Upper lobe of right lung (tissue), 1 donor: ENCODE data around the gene MED22. TPM values are rescaled to one million over a fixed set of nuclear protein-coding genes. Genes with fewer than 3 reads are reported as not detected.

Experiments used
- ATAC-seq: fragments of 200-7000 bp; cut with Tn5 transposase; one replicate; pipeline ENCODE4 v1.9.1; 2020; ENCODE audit warnings: mild to moderate bottlenecking, moderate library complexity
- DNase-seq: peaks from one replicate; pipeline ENCODE4 v3.0.0-alpha.2; 2020
- H3K27ac ChIP-seq: fragments of 200-600 bp; one replicate; pipeline ENCODE4 v1.8.0; 2022
- H3K27me3 ChIP-seq: fragments of 200-600 bp; one replicate; pipeline ENCODE4 v1.8.0; 2022; ENCODE audit warnings: mild to moderate bottlenecking
- H3K36me3 ChIP-seq: fragments of 200-600 bp; one replicate; pipeline ENCODE4 v1.8.0; 2022
- H3K4me1 ChIP-seq: fragments of 200-600 bp; one replicate; pipeline ENCODE4 v1.8.0; 2022
- H3K4me3 ChIP-seq: fragments of 200-600 bp; one replicate; pipeline ENCODE4 v1.8.0; 2022; ENCODE audit warnings: mild to moderate bottlenecking
- H3K9me3 ChIP-seq: fragments of 200-600 bp; one replicate; pipeline ENCODE4 v1.8.0; 2022
- CTCF ChIP-seq: fragments of 200-600 bp; IDR thresholded peaks from one replicate; pipeline ENCODE4 v1.8.0; 2022; ENCODE audit warnings: antibody characterized with exemption
- intact Hi-C: fragments of 100-400 bp; cut with DNase I; formaldehyde crosslinking; loops from one replicate; pipeline ENCODE4 v1.11.0; 2022
- total RNA-seq: library from RNA; stranded (reverse); fragmentation: NEBNext Ultra II Directional; extraction: Animal tissue kit (Norgen Biotek cat#: 25700); gene quantifications from one replicate; pipeline ENCODE4 v1.2.1, GENCODE V29; 2021
- donor health status: DM: no; HTN: yes; CAD: no; lungs with severe emphysema.

Gene MED22
- total RNA-seq, 1 donor from 2014 or later, result 25.8 TPM

GRCh38 chr9:133390713-133391112 is 42.8 kb upstream of the MED22 start:
- no peaks in the 10 kb centered on the region for H3K36me3 ChIP-seq
- no peak for ATAC-seq
- TF ChIP-seq CTCF, result no peak
- no peaks in the 10 kb centered on the region for H3K9me3 ChIP-seq
- H3K27me3 ChIP-seq, result peaks cover 16% of the 10 kb centered on the region
- no peak overlapping the region for H3K27ac ChIP-seq
- intact Hi-C loops, result no loop called here
- no peak overlapping the region for H3K4me3 ChIP-seq
- DNase-seq, result no peak
- H3K4me1 ChIP-seq, result no peaks in the 10 kb centered on the region

GRCh38 chr9:133389562-133389961 is 41.6 kb upstream of the MED22 start:
- ATAC-seq, result no peak
- no peak for TF ChIP-seq CTCF
- no peak overlapping the region for H3K27ac ChIP-seq
- intact Hi-C loops, result no loop called here
- no peak for DNase-seq
- H3K4me3 ChIP-seq, result no peak overlapping the region
- H3K4me1 ChIP-seq, result no peaks in the 10 kb centered on the region
- H3K27me3 ChIP-seq, result peaks cover 6% of the 10 kb centered on the region
- no peaks in the 10 kb centered on the region for H3K36me3 ChIP-seq
- H3K9me3 ChIP-seq, result no peaks in the 10 kb centered on the region

GRCh38 chr9:133389025-133389557 is 41.2 kb upstream of the MED22 start:
- Histone ChIP-seq H3K27ac (no peak overlapping the region), H3K9me3 (no peaks in the 10 kb centered on the region), H3K4me1 (no peaks in the 10 kb centered on the region), H3K4me3 (no peak overlapping the region), H3K27me3 (peaks cover 5% of the 10 kb centered on the region), H3K36me3 (no peaks in the 10 kb centered on the region)
- intact Hi-C loops, result no loop called here
- DNase-seq (no peak), ATAC-seq (no peak)
- no peak for TF ChIP-seq CTCF

- no peaks in the 10 kb centered on the region for H3K9me3 ChIP-seq
- no peak overlapping the region for H3K4me3 ChIP-seq
- H3K36me3 ChIP-seq, result no peaks in the 10 kb centered on the region
- no peaks in the 10 kb centered on the region for H3K4me1 ChIP-seq
- DNase-seq (no peak), ATAC-seq (no peak)
- no peak overlapping the region for H3K27ac ChIP-seq
- H3K27me3 ChIP-seq, result no peaks in the 10 kb centered on the region
- intact Hi-C loops, result no loop called here
- TF ChIP-seq CTCF, result no peak
Measured at GRCh38 chr9:133387680-133388079, 39.7 kb upstream of the MED22 start.

- H3K27ac ChIP-seq, result no peak overlapping the region
- intact Hi-C loops, result no loop called here
- ATAC-seq (no peak), DNase-seq (no peak)
- TF ChIP-seq CTCF, result no peak
- H3K9me3 ChIP-seq, result no peaks in the 10 kb centered on the region
- H3K27me3 ChIP-seq, result no peaks in the 10 kb centered on the region
- H3K36me3 ChIP-seq, result no peaks in the 10 kb centered on the region
- no peak overlapping the region for H3K4me3 ChIP-seq
- H3K4me1 ChIP-seq, result no peaks in the 10 kb centered on the region
Measured at GRCh38 chr9:133386338-133386737, 38.4 kb upstream of the MED22 start.

- intact Hi-C loops, result no loop called here
- no peaks in the 10 kb centered on the region for H3K27me3 ChIP-seq
- no peaks in the 10 kb centered on the region for H3K9me3 ChIP-seq
- no peak overlapping the region for H3K4me3 ChIP-seq
- no peaks in the 10 kb centered on the region for H3K4me1 ChIP-seq
- ATAC-seq (no peak), DNase-seq (no peak)
- TF ChIP-seq CTCF, result no peak
- no peaks in the 10 kb centered on the region for H3K36me3 ChIP-seq
- H3K27ac ChIP-seq, result no peak overlapping the region
Measured at GRCh38 chr9:133385452-133385851, 37.5 kb upstream of the MED22 start.
